Right atrium auricular region (tissue), 2 donors: ENCODE results near the gene KRR1. TPM values are rescaled to one million over a fixed set of nuclear protein-coding genes. Genes with fewer than 3 reads are reported as not detected.
A peak's percentile ranks its signal among the peaks of the same experiment; 100 is the strongest.
"Not testable (repeated sequence)": the region's sequence is repeated elsewhere in the genome, so short reads cannot be mapped to it uniquely, and the experiment has no call there.

Source experiments
- DNase-seq: peaks from one replicate; pipeline ENCODE4 v3.0.0-alpha.2; 2019; ENCODE audit warnings: low spot score
- H3K27ac ChIP-seq, 2 donors: fragments of 200-600 bp; sonication (generic); 1 replicate in 1 of 2; 2 replicates in 1 of 2; pipeline ENCODE4 v1.5.1; 2016 to 2019
- H3K27me3 ChIP-seq, 2 donors: fragments of 200-600 bp; sonication (generic); one replicate each; pipeline versions ENCODE4 v1.5.1 to v1.6.0; 2017 to 2019
- H3K36me3 ChIP-seq: fragments of 200-600 bp; sonication (generic); one replicate; pipeline ENCODE4 v1.5.1; 2016
- H3K4me1 ChIP-seq, 2 donors: fragments of 200-600 bp; sonication (generic); one replicate each; pipeline versions ENCODE4 v1.5.1 to v1.6.0; 2017 to 2019
- H3K4me3 ChIP-seq, 2 donors: fragments of 200-600 bp; sonication (generic); 1 replicate in 1 of 2; 2 replicates in 1 of 2; pipeline ENCODE4 v1.5.1; 2017 to 2019; ENCODE audit warnings: mild to moderate bottlenecking in 1 of 2, moderate library complexity in 1 of 2
- H3K9me3 ChIP-seq, 2 donors: fragments of 200-600 bp; sonication (generic); one replicate each; pipeline ENCODE4 v1.5.1; 2019
- total RNA-seq, 2 donors: library from RNA; depleted of rRNA; stranded (reverse); fragments of >200 nt; gene quantifications; one replicate each; pipeline ENCODE4 v1.1.0, GENCODE V29; 2016
- TF ChIP-seq, protein P1 (sequence below), 2 donors: fragments of 200-600 bp; sonication (generic); IDR thresholded peaks; one replicate each; pipeline ENCODE4 v1.5.1; 2019; ENCODE audit warnings: antibody characterized with exemption in 2 of 2

The KRR1 gene
- total RNA-seq, 2 donors from 2014 or later, result 12.3 to 23.8 TPM

DNA sequence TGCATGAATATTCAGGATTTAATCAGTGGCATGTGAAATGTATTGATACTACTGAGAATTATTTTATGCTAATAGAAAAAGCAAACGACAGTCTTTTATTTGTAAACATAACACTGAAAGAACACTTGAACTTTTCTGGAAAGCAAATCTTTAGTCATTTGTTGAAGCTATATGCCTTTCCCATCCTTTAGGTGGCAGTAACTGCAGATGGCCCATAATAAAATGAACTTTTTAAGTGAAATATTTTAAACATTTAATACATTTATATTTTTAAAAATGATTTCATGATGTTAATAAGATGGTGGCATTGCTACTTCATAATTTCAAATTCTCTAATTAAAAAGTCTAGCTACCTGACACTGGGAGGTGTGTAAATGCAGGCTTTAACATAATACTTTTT, 13.9 kb upstream of the KRR1 start:
- DNase-seq, result no peak
- H3K36me3 ChIP-seq, result no peaks in the 10 kb centered on the region
- no peaks in the 10 kb centered on the region for H3K9me3 ChIP-seq
- TF ChIP-seq, protein P1, sequence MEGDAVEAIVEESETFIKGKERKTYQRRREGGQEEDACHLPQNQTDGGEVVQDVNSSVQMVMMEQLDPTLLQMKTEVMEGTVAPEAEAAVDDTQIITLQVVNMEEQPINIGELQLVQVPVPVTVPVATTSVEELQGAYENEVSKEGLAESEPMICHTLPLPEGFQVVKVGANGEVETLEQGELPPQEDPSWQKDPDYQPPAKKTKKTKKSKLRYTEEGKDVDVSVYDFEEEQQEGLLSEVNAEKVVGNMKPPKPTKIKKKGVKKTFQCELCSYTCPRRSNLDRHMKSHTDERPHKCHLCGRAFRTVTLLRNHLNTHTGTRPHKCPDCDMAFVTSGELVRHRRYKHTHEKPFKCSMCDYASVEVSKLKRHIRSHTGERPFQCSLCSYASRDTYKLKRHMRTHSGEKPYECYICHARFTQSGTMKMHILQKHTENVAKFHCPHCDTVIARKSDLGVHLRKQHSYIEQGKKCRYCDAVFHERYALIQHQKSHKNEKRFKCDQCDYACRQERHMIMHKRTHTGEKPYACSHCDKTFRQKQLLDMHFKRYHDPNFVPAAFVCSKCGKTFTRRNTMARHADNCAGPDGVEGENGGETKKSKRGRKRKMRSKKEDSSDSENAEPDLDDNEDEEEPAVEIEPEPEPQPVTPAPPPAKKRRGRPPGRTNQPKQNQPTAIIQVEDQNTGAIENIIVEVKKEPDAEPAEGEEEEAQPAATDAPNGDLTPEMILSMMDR (IDR thresholded peaks at IDR 0.05), result peak in 1 of 2 donors; percentile 41
- peaks cover 0 to 7% of the 10 kb centered on the region in 2 donors for H3K4me1 ChIP-seq
- no peak overlapping the region for H3K27ac ChIP-seq
- no peak overlapping the region for H3K4me3 ChIP-seq
- H3K27me3 ChIP-seq, result no peaks in the 10 kb centered on the region

DNA sequence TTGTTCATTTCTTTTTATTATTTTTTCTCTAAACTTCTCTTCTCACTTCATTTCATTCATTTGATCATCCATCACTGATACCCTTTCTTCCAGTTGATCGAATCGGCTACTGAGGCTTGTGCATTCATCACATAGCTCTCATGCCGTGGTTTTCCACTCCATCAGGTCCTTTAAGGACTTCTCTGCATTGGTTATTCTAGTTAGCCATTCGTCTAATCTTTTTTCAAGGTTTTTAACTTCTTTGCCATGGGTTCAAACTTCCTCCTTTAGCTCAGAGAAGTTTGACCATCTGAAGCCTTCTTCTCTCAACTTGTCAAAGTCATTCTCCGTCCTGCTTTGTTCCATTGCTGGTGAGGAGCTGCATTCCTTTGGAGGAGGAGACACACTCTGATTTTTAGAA, 10.7 kb upstream of the KRR1 start:
- not testable (repeated sequence) for H3K27ac ChIP-seq, H3K4me1 ChIP-seq, DNase-seq, H3K27me3 ChIP-seq, H3K9me3 ChIP-seq, H3K36me3 ChIP-seq, H3K4me3 ChIP-seq

DNA sequence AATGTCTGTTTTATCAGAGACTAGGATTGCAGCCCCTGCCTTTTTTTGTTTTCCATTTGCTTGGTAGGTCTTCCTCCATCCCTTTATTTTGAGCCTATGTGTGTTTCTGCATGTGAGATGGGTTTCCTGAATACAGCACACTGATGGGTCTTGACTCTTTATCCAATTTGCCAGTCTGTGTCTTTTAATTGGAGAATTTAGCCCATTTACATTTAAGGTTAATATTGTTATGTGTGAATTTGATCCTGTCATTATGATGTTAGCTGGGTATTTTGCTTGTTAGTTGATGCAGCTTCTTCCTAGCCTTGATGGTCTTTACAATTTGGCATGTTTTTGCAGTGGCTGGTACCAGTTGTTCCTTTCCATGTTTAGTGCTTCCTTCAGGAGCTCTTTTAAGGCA, 9.8 kb upstream of the KRR1 start:
- H3K36me3 ChIP-seq, H3K27ac ChIP-seq, H3K4me1 ChIP-seq, DNase-seq, H3K27me3 ChIP-seq, H3K9me3 ChIP-seq, H3K4me3 ChIP-seq: not testable (repeated sequence)

DNA sequence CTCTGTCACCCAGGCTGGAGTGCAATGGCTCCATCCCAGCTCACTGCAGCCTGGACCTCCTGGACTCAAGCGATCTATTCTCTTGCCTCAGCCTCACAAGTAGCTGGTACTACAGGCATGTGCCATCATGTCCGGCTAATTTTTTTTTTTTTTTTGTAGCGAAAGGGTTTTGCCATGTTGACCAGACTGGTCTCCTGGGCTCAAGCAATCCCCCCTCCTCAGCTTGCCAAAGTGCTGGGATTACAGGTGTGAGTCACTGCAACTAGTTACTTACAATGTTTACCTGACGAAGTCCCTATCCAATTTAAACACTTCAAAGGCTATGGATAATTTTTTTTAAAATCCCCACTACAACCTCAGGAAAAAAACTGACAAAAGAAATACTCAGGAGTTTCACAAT, 1.8 kb downstream of the KRR1 start:
- TF ChIP-seq, protein P1 (IDR thresholded peaks at IDR 0.05), result no peak
- H3K4me3 ChIP-seq, result no peak overlapping the region
- no peaks in the 10 kb centered on the region for H3K9me3 ChIP-seq
- DNase-seq, result no peak
- H3K36me3 ChIP-seq, result peaks cover 14% of the 10 kb centered on the region
- H3K27me3 ChIP-seq, result no peaks in the 10 kb centered on the region
- H3K4me1 ChIP-seq, result peaks cover 0 to 23% of the 10 kb centered on the region in 2 donors
- no peak overlapping the region for H3K27ac ChIP-seq

DNA sequence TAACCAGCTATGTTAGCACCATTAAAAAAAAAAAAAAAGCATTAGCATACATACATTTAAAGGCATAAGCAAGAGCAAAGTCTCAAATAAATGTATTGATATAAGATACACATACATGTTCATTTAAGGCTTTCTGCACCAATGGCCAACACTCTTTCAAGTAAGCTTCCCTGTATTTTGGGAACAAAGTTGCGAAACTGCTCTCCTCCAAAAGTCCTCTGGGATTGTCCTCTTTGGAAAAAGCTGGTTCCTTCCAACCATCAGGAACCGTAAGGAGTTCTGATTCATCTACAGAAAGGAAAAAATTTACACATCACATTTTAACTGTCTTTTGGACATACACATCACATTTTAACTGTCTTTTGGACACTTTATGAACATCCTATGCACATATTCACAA, 3.2 kb downstream of the KRR1 start:
- Histone ChIP-seq H3K9me3 (no peaks in the 10 kb centered on the region), H3K27me3 (no peaks in the 10 kb centered on the region), H3K4me3 (no peak overlapping the region), H3K36me3 (peaks cover 26% of the 10 kb centered on the region), H3K27ac (no peak overlapping the region), H3K4me1 (peaks cover 0 to 23% of the 10 kb centered on the region in 2 donors)
- DNase-seq, result no peak
- TF ChIP-seq, protein P1 (IDR thresholded peaks at IDR 0.05), result no peak

DNA sequence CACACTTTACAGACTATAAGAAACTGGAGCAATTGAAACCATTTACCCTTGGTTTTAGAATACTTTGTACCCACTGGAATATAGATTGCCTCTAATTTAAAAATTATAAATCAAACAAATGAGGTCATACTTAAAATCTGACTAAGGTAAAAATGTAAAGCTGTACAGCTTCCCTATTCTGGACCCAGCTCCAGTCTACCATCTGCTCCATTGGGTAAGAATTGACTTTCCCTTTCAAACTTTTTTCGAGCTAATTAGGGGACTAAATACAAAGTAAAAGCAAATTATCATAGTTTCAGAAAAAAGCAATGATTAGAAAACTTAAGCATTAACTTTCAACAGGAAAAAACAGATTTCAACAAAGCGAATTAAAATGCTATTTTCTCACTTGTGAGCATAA, 4.3 kb downstream of the KRR1 start:
- Histone ChIP-seq H3K27ac (no peak overlapping the region), H3K4me3 (no peak overlapping the region), H3K27me3 (no peaks in the 10 kb centered on the region), H3K9me3 (no peaks in the 10 kb centered on the region), H3K4me1 (peaks cover 0 to 23% of the 10 kb centered on the region in 2 donors), H3K36me3 (peaks cover 31% of the 10 kb centered on the region)
- TF ChIP-seq, protein P1 (IDR thresholded peaks at IDR 0.05), result no peak
- no peak for DNase-seq

DNA sequence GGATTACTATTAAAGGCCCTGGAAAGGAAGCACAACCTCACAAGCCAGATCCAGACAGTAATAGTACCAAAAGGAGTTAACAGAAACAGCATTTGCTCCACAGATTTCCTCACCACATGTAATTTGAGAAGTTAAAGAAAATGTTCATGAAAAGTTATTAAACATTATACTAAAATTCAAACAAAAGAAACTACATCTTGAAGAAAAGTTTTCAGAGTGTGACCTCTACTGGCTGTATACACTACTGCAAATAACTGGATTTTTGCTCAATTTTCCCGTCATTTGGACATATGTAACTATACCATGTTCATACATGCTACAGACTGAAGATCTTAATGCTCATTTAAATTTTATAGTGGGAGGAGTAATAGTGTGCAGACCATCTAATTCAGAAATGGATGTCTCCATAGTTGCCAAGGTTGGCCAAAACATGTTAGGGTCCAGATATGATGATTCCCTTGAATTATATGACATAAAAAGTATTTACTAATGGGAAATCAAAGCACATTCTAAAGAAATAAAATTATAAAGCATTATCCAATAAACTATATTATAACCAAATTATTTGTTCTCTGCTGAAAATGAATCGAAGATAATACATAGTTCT, 5.6 kb downstream of the KRR1 start:
- no peak for DNase-seq
- Histone ChIP-seq H3K27ac (no peak overlapping the region), H3K27me3 (no peaks in the 10 kb centered on the region), H3K36me3 (peaks cover 44% of the 10 kb centered on the region), H3K4me1 (peaks cover 0 to 17% of the 10 kb centered on the region in 2 donors), H3K9me3 (no peaks in the 10 kb centered on the region), H3K4me3 (no peak overlapping the region)
- TF ChIP-seq, protein P1 (IDR thresholded peaks at IDR 0.05), result peak; percentile 36 to 66
